ENCODE results near the gene TBC1D19.

Gene TBC1D19

DNA sequence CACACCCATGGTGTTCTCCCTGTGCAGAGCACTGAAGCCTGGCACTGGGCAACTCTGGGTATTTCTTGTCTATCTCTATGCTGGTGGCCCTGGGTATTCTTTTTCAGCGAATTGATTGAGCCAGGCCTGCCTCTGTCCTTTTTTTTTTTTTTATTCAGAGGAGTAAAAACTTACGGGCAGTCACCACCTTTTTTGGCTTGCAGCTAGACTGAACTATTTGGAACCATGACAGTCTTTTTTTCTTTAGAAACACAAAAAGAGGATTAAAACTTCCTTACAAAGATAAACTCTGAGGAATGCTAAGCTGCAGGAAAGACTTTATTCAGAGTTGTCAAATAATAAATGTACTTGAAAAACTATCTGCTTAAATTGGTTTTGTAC lies 157.6 kb downstream of the TBC1D19 start:
- no peak for DNase-seq

DNA sequence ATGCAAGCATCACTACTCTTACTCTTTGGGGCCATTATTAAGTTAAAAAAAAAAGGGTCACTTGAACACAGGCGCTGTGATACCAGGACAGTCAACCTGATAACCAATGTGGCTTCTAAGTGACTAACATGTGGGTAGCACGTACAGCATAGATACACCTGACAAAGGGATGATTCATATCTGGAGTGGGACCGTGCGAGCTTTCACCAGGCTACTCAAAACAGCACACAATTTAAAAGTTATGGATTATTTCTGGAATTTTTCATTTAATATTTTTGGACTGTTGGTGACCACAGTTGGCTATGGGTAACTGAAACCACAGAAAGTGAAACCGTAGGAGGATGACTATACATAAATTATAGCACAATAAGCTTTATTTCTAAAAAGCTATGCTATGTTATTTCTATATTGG lies 162.9 kb downstream of the TBC1D19 start:
- no peak for DNase-seq

DNA sequence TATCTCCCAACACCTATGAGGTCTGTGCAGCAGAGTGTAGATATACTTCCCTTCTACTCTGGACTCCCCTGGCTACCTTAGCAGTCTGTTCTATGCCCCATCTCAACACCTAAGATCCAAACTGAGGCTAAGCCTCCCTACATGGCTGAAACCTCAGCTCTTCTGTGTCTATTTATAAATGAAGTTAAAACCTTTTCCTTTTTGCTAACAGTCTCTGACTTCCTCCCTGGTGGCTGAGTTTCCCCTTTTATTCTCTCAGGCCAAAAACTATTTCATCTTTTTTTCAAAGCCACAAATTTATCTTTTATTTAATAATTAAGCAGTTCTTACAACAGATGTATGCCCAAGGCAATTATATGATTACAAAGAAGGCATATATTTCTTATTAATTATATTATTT lies 164.9 kb downstream of the TBC1D19 start:
- DNase-seq, result no peak

DNA sequence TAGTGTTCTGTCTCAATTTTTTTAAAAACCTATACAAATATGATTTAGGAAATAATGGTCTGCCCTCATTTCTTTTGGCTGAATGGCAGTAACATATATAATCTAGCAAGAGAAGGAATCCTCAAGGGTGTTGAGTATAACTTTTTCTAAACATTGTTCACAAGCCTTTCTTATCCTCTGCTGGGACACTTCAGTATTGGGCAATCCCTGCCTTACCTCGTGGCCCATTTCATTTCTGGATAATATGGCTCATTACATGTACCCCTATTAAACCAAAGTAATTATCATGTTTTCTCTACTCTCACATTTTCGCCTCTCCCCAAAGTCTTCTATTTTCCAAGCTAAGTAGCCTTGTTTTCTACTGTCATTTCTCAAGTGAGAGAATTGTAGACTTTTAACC lies 166.0 kb downstream of the TBC1D19 start:
- DNase-seq, result no peak

DNA sequence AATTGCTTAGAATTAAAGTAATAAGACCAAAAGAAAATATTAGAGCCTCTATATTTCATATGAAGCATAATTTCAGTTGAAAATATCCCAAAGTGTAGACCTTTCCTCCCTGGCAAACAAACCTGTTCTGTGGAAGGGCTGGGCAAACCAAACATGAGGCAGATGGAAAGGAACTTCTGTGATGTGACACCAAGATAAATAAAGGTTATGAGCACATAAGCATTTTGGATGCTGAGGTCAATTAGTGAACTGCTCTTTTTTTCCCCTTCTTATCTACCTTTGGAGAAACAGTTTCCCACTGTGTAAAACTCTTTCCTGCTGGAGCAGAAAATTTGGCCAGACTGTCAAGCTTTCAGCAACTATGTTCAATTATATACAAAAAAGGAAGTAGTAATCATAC lies 167.1 kb downstream of the TBC1D19 start:
- DNase-seq, result no peak

DNA sequence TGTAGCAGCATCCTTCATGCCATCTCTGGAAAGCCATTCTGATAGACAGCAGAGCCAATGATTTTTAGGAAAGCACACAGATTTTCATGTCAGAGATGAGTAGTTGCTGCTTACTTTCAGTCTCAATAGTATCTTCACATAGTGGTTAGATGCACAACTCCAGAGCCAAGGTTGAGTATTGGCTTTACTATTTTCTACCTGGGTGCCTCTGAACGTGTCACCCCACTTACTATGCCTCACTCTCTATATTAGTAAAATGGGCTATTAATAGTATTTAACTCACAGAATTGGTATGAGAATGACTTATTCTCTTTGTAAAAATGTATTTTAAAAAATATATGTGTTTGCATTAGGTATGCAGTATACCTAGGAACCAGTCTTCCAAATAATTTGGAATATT lies 168.0 kb downstream of the TBC1D19 start:
- DNase-seq, result no peak

DNA sequence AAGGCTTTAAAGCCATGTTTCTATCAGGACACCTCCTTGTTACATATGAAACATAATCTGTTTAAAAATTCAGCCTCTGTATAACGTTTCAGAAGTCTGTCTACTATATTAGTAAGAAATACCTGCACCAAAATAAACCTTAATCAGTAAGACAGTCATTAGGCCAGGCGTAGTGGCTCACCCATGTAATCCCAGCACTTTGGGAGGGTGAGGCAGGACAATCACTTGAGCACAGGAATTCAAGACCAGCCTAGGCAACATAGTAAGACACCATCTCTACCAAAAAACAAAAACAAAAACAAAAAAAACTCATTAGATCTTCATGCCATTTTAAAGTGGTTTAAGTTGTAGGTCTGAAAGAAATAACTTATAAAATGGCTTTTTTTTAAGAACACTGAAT lies 169.3 kb downstream of the TBC1D19 start:
- DNase-seq, result no peak

DNA sequence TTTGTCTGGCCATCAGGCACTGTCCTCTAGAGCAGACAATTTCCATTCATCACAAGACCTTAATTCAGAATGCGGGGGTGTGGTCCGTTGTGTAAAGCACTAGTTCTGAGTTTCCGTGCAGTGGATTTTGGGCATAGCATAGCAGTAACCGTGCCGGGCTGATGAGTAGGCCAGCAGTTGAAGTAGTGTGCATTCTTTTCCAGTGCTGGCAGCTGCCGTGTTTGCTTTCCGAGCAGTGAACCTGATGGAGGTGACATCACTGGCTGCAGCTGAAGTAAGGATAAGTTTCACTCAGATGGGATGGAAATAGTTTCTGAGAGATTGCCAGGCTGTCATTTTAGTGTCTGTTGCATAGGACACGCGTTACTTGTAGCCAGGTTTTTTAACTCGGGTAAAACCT lies 169.7 kb downstream of the TBC1D19 start:
- DNase-seq, result peak; percentile 22

DNA sequence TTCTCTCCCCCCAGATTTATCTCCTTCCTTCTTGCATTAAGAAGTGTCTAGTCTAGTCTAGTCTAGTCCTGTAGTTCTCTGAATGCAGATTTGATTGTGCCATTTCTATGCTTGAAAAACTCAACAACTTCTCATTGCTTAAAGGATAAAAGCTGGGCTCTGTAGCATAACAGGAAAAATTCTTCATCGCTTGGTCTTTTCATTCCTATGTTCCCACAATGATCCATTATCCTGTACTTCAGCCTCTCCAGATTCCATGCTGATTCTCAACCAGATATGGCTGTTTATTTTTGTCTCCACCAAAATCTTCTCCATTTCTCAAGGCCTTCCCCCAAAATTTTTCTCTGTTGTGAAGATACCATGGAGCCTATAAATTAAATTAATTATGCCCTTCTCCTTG lies 173.9 kb downstream of the TBC1D19 start:
- no peak for DNase-seq

DNA sequence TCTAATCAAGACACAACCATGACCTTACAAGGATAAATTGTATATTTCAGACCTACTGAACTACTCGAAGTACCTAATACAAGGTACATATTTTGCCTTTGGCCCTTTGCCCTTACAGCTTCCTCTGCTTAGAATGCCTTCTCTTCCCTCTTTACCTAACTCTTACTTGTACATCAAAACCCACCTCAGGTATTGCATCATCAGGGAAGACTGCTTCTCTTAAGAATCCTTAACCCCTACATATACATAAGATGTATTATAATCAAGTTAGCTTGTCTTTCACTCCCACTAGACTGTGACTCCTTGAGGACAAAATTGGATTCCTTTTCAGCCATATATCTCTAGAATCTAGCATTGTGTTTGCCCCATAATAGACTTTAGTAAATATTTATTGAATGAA lies 175.0 kb downstream of the TBC1D19 start:
- DNase-seq, result no peak

DNA sequence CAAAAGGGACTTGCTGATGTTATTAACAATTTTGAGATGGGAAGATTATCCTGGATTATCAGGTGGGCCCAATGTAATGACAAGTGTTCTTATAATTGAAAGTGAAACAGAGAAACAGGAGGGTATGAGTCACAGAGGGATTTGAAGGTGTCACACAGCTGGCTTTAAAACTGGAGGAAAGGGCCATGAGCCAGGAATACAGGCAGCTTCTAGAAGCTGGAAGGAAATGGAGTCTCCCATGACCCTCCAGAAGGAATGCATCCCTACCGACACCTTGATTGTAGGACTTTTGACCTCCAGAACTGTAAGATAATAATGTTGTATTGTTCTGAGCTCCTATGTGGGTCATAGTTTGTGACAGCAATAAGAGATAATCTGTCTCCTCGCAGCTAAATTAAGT lies 178.8 kb downstream of the TBC1D19 start:
- DNase-seq, result no peak

DNA sequence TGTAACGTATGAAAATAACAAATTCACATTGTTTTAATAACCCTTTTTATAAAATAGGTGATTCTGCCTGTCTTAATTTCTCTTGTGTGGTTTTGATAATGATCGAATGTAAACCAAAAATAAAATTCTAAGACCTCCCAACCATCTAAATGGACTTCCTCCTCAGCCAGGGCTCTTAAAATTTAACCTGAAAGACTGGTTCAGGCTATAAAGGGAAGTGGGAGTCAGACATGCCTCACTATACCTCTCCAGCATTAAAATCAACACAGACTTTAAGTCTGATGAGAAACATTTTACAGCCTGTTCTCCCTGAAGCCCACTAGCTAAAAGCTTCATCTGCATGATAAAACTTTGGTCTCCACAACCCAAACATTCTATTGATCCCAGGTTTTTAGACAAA lies 179.2 kb downstream of the TBC1D19 start:
- DNase-seq, result no peak

DNA sequence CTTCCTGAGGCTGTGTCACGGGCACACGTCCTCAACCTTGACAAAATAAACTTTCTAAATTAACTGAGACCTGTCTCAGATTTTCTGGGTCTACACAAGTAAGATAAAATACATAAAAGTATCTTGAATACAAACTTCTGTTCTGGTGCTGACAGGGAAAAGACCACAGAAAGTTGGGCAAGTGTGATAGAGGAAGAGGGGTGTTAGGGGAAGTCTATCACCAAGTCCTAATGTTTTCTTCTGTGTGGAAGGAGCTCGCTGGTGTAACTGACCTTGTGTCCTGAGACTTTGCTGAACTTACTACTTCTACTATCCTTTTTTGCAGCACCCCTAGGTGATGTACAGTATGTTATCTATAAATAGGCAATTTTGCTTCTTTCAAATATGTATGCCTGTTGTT lies 179.8 kb downstream of the TBC1D19 start:
- DNase-seq, result no peak

DNA sequence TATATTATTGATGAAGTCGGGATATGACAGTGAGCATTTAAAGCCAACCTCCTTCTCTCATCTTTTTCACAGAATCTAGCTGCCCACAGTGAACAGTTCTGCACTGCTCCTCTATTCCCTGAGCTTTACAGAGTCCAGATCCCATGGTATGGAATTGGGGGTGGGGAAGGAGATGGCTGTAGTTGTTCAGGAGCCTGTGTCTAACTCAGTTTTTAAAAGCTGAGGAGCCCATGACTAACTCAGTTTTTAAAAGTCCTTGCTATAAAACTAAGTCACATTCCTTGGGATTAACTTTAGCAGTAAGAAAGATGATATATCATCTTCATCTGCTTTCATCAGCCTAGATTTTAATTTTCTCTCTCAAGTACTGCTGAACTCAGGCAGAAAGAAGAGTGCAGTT lies 180.3 kb downstream of the TBC1D19 start:
- DNase-seq, result no peak

DNA sequence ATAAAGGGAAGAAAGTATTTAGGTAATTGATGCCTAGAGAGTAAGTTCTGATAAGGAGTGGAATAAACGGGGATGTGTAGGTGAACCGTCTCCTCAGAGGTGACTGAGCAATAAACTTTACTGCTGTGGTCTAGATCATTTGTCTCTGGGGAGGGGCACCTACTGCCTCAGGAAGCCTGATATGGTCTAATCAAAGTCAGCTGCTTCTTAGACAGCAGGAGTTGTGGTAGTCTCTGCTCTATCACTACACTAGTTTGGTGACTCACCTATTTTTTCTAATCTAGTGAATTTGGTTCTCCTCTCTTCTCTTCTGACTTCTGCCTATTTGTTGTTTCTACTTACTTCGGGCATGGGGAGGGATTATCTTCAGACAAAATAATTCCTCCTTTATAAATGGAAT lies 181.6 kb downstream of the TBC1D19 start:
- DNase-seq, result no peak

DNA sequence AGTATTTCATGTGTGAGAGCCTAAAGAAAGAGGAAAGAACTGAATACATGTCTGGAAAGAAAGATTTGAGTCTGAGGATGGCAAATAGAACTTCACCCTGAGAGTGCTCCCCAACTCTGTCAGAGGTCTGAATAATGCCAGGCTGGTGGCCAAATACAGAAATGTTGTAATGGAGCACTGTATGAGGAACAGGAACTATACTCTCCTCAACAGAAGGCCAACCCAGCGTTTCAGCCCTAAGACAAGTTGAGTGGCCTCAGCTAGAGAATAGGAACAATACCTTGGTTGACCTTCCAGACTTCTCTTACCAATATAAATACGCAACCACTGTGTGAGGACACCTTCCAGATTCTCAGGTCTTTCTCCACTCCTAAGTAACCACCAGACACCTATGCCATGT lies 182.3 kb downstream of the TBC1D19 start:
- DNase-seq, result no peak

DNA sequence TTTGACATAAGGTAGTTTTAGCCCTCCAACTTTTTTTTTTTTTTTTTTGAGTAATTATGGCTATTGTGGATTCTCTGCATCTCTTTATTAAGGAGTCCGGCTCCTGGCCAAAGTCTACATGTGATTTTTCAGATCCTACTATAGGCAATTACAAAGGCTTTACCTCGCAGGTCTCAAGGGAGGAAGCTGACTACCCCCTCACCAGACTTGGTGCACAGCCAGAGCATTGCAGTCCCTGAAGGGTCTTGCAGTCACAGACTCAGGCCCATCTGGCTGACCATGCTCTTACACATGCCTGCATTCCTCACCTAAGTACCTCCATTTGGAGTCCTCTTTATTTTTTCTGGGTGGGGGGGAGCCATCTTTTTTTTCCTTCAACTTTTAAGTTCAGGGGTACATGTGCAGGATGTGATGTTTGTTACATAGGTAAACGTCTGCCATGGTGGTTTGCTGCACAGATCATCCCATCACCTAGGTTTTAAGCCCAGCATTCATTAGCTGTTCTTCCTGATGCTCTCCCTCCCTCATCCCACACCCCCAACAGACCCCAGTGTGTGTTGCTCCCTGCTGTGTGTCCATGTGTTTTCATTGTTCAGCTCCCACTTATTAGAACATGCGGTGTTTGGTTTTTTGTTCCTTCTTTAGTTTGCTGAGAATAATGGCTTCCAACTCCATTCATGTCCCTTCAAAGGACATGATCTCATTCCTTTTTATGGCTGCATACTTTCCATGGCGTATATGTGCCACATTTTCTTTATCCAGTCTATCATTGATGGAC lies 188.4 kb downstream of the TBC1D19 start:
- peak; percentile 48 for DNase-seq

DNA sequence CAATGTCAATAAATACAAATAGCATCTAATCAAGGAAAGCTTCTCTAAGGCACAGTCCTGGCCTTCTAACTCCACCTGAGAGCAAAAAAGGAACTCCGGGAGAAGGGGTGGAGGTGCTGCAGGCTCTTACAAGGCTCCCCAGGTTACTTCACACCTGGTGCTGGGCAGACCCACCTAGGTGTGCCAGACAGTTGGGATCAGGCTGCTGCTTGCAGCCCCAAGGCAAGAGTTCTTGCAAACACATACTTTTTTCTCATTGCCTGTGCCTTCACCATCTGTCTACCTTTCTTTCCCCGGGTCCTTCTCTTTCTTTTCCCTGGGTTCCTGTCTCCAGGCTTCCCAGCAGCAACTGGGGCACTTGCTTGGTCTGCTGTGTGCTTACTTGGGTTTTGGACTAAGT lies 195.3 kb downstream of the TBC1D19 start:
- DNase-seq, result peak; percentile 74

DNA sequence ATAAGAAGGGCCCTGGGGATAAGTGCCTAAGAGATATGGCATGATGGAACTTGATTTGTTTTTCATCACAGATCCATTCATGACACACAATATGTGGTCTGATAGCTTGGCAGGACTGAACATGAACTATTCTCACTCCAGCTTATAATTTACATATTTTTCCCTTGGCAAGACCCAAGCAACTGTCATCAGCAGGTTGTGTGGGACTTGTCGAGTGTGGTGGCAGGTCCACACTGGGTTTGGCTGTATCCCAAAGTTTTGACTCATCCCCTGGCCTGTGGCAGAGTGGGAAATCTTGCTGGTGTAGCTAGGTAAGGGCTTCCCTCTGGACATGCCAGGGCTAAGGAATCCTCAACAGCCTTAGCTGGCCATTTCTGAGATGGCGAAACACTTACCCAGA lies 195.8 kb downstream of the TBC1D19 start:
- peak; percentile 84 for DNase-seq

DNA sequence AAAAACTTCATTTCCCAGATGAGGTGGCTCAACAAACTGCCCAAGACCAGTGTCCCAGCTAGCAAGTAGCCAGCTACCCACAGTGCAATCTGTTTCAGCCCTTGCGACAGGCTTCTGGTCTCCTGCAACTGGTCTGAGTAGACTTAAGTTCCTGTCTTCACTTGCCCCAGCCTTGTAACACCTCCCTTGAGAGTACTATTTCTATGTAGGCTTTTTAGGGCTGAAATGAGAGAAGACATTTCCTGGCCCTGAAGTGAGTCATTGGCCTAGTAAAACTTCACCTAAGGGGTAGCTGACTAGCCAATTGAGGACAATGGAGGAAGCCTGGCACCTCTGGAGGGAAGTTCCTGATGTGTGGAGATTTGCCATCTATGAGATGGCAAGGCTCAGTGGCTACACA lies 196.7 kb downstream of the TBC1D19 start:
- no peak for DNase-seq

DNA sequence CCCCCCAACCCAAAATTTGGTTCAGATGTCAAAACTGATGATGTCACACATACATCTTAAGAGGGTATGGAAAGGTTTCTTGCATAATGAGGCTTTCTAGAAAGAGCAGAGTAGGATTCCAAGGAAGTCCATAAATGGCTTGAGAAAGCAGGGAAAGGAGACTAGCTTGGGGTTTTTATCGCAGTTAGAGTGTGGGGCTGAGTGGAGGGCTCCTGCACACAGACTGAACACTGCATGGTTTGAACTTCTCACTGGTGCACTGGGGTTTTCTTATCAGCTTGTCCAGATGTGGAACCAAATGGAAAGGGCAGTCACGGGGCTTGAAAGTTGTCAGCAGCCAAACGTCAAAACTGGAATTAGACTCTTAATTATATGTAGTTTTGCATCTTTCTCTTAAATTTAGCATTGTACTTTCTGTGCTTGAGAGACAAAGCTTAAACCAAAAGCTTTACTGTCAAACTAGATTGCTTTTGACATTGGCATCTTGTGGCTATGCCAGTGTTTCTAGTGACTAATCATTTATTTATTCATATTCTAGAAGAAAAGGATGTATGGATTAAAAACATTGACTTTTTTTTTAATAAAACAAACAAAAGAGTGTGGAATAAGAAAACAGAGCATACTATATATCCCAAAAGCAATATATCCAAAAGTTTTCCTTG lies 198.4 kb downstream of the TBC1D19 start:
- DNase-seq, result no peak

DNA sequence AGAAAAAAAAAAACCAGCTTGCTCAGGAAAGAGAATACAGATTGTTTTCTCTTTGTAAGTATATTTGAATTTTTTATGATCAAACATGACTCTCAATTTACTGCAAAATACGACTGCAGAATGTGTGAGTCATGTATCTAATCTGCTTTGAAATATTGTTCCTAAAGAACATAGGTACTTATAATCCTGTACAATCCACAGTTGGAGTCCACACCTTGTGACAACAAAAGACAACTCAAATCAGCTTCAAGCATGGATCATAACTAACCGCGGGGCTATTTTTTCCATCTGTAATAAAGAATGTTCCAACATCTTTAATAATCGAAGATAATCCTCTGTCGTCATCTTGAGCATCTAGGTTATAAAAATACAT lies 198.9 kb downstream of the TBC1D19 start:
- no peak for DNase-seq

DNA sequence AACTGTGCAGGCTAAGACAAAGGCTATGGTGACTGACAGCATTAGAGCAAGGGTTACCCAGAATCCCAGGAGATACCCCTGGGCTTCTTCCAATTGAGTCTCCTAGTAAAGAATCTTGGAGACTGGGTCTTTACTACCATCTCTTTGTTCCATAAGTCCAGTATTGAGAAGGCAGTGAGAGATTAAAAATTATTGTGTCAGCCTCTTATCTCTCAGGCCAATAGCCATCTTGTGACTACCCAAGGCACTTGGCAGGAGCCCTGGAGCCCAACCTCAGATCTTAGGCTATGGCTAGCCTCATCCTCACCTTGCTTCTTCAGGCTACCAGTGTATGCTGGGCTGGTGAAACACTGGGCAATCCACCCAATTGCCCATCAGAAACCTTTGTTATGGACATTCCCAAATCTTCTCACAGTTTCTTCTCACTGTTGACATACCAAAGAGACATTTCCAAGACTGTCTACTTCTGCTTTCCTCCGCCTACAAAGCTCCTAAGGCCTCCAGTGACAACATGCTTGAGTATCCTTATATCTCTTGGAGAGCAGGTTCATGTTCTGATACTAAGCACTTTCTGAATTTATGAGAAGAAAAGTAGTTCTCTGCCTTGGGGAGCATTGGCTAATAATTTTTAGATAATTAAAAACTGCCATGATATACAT lies 200.5 kb downstream of the TBC1D19 start:
- no peak for DNase-seq

DNA sequence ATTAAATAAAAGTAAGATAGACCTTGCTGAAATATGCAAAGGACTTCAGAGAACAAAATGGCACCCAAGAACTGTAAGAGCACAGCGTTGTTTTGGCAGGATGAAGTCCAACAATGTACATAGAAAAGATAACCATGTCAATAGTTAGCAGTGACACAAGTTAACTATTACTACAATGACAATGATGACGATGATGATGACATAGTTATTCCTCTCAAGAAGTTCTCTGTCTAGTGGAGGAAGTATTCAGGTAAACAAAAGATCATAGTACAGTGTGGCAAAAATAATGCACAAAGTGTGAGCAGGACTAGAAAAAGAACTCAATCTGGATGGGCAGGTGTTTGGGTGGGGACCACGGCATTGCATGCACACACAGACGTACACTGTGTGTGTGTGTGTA lies 201.4 kb downstream of the TBC1D19 start:
- no peak for DNase-seq

DNA sequence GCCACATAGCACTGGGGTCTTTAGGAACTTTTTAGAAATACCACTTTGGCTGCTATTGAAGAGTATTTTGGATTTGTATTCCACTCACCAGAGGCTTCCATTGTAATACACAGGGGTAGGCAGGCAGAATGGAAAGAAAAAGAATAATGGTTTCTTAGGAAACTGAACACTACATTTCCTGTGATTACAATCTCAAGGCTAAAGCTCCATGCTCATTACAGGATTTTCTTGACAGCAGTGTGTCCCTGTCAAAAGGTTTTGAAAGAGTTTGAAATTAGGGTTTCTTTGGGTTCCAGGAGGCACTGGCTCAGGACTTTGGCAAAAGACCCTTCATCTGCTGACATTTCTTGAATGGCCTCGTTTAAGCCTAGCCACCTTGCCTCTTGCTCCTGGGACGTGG lies 201.9 kb downstream of the TBC1D19 start:
- DNase-seq, result no peak

All from NCI-H446 treated with DMSO at 0.1 percent for 48 hours (cell line).